ENCODE measurements around the gene COL12A1. TPM values are rescaled to one million over a fixed set of nuclear protein-coding genes. Genes with fewer than 3 reads are reported as not detected.

COL12A1 gene
- total RNA-seq, 1 donor from 2014 or later = 1.6 TPM

DNA sequence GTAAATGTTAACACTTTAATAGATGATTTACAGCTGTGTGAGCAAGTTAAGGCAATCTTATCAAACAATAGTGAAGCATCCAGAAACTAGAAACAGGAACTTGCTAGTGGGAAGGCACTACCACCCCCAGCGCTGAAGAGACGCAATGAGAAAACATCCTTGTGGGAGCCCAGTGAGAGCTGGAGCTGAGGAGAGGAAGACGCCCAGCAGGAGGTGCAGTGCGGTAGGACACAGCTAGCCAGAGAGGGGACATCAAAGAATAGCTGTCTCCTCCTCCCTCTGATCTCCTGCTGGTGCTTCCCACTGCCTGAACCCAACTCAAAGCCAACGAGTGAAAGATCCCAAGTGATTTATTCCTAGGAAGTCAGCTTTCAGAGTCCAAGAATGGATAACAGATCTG is 140.3 kb downstream of the COL12A1 start:
- DNase-seq (ENCODE audit: low spot score) = no peak
- ATAC-seq = peak; percentile 55

GRCh38 chr6:75052491-75052890 is 153.4 kb downstream of the COL12A1 start:
- DNase-seq (ENCODE audit: low spot score) = no peak
- no peak for ATAC-seq

- no peak for DNase-seq (ENCODE audit: low spot score)
- ATAC-seq = no peak
Measured at GRCh38 chr6:75049308-75049707, 156.5 kb downstream of the COL12A1 start.

DNA sequence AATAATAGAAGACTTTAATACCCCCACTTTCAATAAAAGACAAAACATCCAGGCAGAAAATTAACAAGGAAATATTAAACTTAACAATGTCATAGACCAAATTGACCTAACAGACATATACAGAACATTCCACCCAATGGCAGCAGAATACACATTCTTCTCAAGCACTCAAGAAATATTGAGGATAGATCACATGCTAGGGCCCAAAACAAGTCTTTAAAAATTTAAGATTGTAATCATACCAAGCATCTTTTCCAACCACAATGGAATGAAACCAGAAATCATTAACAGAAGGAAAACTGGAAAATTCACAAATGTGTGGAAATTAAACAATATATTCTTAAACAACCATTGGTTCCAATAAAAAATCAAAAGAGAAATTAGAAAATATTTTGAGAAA is 161.0 kb downstream of the COL12A1 start:
- ATAC-seq (no peak), DNase-seq (ENCODE audit: low spot score) (no peak)

- ATAC-seq = no peak
- DNase-seq (ENCODE audit: low spot score) = no peak
Measured at GRCh38 chr6:75041381-75041780, 164.5 kb downstream of the COL12A1 start.

Other genes starting within 250 kb of the COL12A1 start
- 183 TPM for gene COX7A2, start 37.7 kb upstream of the COL12A1 start, total RNA-seq
- gene TMEM30A, start 78.7 kb upstream of the COL12A1 start, total RNA-seq = 57.0 TPM